DND-41 (cell line): ENCODE data around the gene OR10A5.

Experiments used
- ATAC-seq: fragments of 200-7000 bp; cut with Tn5 transposase; 3 replicates; pipeline ENCODE4 v1.9.1; 2021; ENCODE audit warnings: low read depth; ENCODE audit not compliant: insufficient read depth
- DNase-seq: peaks from one replicate; pipeline ENCODE4 v3.0.0-alpha.2; 2020
- H2AFZ ChIP-seq: 2 replicates; pipeline ENCODE4 v1.6.0; 2012; ENCODE audit warnings: low read depth, low read length
- H3K27ac ChIP-seq: 2 replicates; pipeline ENCODE4 v1.5.1; 2012; ENCODE audit warnings: low read length, inconsistent platforms
- H3K27me3 ChIP-seq: fragments of 200-600 bp; sonication (generic); 2 replicates; pipeline ENCODE4 v1.6.0; 2012; ENCODE audit warnings: low read length, mild to moderate bottlenecking, inconsistent platforms; ENCODE audit not compliant: insufficient read depth, poor library complexity
- H3K36me3 ChIP-seq: 2 replicates; pipeline ENCODE4 v1.5.1; 2012; ENCODE audit warnings: low read length, inconsistent platforms; ENCODE audit not compliant: insufficient read depth
- H3K4me1 ChIP-seq: 2 replicates; pipeline ENCODE4 v1.5.1; 2012; ENCODE audit warnings: mild to moderate bottlenecking, low read length; ENCODE audit not compliant: insufficient read depth
- H3K4me2 ChIP-seq: 2 replicates; pipeline ENCODE4 v1.6.0; 2012; ENCODE audit warnings: mild to moderate bottlenecking, moderate library complexity, low read length, inconsistent platforms; ENCODE audit not compliant: insufficient read depth
- H3K4me3 ChIP-seq, 2 experiments: fragments of 200-600 bp in 1 of 2; shearing (Covaris generic) in 1 of 2; 2 replicates each; pipeline ENCODE4 v1.5.1; 2012 to 2016; ENCODE audit warnings: inconsistent platforms in 2 of 2, low read length in 2 of 2, mild to moderate bottlenecking in 2 of 2, low read depth in 1 of 2, moderate library complexity in 1 of 2
- H3K79me2 ChIP-seq: 2 replicates; pipeline ENCODE4 v1.6.0; 2012; ENCODE audit warnings: low read length, inconsistent platforms; ENCODE audit not compliant: insufficient read depth
- H3K9ac ChIP-seq: 2 replicates; pipeline ENCODE4 v1.6.0; 2012; ENCODE audit warnings: low read depth, mild to moderate bottlenecking, inconsistent platforms, low read length, moderate library complexity
- H3K9me3 ChIP-seq: 2 replicates; pipeline ENCODE4 v1.5.1; 2012; ENCODE audit warnings: low read length, moderate library complexity, mild to moderate bottlenecking, inconsistent platforms; ENCODE audit not compliant: insufficient read depth, severe bottlenecking
- H4K20me1 ChIP-seq: 2 replicates; pipeline ENCODE4 v1.6.0; 2012; ENCODE audit warnings: low read length; ENCODE audit not compliant: insufficient read depth
- CTCF ChIP-seq: IDR thresholded peaks from 2 replicates; pipeline ENCODE4 v1.5.1; 2012; ENCODE audit warnings: borderline replicate concordance, low read length, moderate library complexity, mild to moderate bottlenecking; ENCODE audit not compliant: poor library complexity, severe bottlenecking; ENCODE audit errors: extremely low read depth
- EZH2 ChIP-seq: IDR thresholded peaks from 3 replicates; pipeline ENCODE4 v1.6.1; 2012; ENCODE audit warnings: borderline replicate concordance, low read depth, mild to moderate bottlenecking, moderate library complexity, low read length, inconsistent platforms; ENCODE audit not compliant: severe bottlenecking

The OR10A5 gene

GRCh38 chr11:6895010-6895409, 49.5 kb downstream of the OR10A5 start:
- Histone ChIP-seq H3K4me3 (no peak overlapping the region), H4K20me1 (no peaks in the 10 kb centered on the region), H3K36me3 (no peaks in the 10 kb centered on the region), H3K27ac (no peak overlapping the region), H2AFZ (no peak overlapping the region), H3K9me3 (no peaks in the 10 kb centered on the region), H3K4me2 (no peak overlapping the region), H3K9ac (no peak overlapping the region), H3K4me1 (no peaks in the 10 kb centered on the region), H3K27me3 (no peaks in the 10 kb centered on the region), H3K79me2 (no peaks in the 10 kb centered on the region)
- ATAC-seq (no peak), DNase-seq (no peak)
- TF ChIP-seq EZH2 (no peak), CTCF (no peak)
